Mononuclear cell (primary cell): Measurements from ENCODE around the gene ZNF611. TPM values are rescaled to one million over a fixed set of nuclear protein-coding genes. Genes with fewer than 3 reads are reported as not detected.

ENCODE experiments used
- H3K27me3 ChIP-seq: 2 replicates; pipeline ENCODE4 v1.6.0; 2011; ENCODE audit warnings: low read length, control low read depth; ENCODE audit not compliant: insufficient read depth
- H3K4me1 ChIP-seq: 2 replicates; pipeline ENCODE4 v1.5.1; 2011; ENCODE audit warnings: mild to moderate bottlenecking, low read length, control low read depth; ENCODE audit not compliant: insufficient read depth
- H3K4me3 ChIP-seq: 2 replicates; pipeline ENCODE4 v1.5.1; 2011; ENCODE audit warnings: mild to moderate bottlenecking, low read length, moderate library complexity
- H3K9me3 ChIP-seq: 2 replicates; pipeline ENCODE4 v1.5.1; 2011; ENCODE audit warnings: low read depth, mild to moderate bottlenecking, control low read depth, low read length
- total RNA-seq: library from RNA; depleted of rRNA; stranded (reverse); fragments of >200 nt; gene quantifications from one replicate; pipeline ENCODE4 v1.2.3, GENCODE V29; 2012

ZNF611 gene
- total RNA-seq, 1 donor: 16.7 TPM

DNA sequence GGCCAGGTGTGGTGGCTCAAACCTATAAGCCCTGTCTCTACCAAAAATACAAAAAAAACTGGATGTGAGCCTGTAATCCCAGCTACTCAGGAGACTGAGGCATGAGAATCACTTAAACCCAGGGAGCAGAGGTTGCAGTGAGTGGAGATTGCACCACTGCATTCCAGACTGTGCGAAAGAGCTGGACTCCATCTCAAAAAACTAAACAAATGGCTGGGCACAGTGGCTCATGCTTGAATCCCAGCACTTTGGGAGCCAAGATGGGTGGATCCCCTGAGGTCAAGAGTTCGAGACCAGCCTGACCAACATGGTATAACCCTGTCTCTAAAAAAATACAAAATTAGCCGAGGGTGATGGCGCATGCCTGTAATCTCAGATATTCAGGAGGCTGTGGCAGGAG, 61.8 kb downstream of the ZNF611 start:
- Histone ChIP-seq H3K4me1 (no peaks in the 10 kb centered on the region), H3K27me3 (no peaks in the 10 kb centered on the region), H3K4me3 (no peak overlapping the region), H3K9me3 (no peaks in the 10 kb centered on the region)

DNA sequence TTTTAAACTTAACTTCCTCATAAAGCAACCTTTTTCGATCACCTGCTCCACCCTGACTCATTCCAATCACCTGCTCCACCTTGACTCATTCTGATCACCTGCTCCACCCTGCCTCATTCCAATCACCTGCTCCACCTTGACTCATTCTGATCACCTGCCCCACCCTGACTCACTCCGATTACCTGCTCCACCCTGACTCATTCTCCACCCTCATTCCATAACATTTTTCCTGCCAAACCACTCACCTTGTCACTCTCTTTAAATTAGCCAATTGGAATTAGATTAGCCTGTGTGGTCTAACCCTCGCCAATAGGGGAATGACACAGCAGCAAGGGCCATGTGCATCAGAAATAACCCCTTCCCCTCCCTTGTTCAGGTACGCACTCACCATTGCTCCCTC, 64.8 kb downstream of the ZNF611 start:
- no peak overlapping the region for H3K4me3 ChIP-seq
- no peaks in the 10 kb centered on the region for H3K27me3 ChIP-seq
- H3K4me1 ChIP-seq: no peaks in the 10 kb centered on the region
- no peaks in the 10 kb centered on the region for H3K9me3 ChIP-seq

DNA sequence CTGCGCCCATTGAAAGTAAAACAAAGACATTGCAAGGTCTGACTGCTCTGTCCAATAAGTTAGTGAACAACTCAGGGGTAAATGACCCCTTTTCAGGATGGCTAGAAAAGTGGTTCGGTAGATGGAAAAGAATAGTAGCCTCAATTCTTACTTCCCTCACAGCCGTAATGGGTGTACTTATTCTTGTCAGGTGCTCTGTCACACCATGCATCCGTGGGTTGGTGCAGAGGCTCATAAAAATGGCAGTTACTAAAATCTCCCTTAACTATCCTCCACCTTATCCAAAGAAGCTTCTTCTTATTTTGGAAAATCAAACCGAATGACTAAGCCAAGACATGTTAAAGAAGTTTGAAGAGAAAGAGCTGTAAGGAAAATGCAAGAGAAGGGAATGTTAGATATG, 65.3 kb downstream of the ZNF611 start:
- Histone ChIP-seq H3K27me3 (no peaks in the 10 kb centered on the region), H3K4me3 (no peak overlapping the region), H3K9me3 (no peaks in the 10 kb centered on the region), H3K4me1 (no peaks in the 10 kb centered on the region)

DNA sequence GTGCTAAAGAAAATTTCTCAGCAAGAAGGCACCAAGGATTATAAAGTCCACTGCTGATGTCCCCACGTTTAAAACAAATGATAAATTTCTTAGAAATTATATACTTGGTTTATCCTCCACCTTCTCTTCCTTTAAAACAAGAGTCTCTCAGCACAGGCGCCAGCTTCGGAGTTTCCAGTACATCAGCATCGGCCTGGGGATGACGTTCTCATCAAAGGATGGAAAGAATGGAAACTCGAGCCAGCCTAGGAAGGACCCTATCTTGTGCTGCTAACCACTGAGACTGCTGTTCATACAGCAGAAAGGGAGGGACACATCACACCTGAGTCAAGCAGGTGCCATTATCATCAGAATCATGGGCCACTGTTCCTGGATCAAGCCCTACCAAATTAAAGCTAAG, 66.9 kb downstream of the ZNF611 start:
- Histone ChIP-seq H3K4me1 (no peaks in the 10 kb centered on the region), H3K27me3 (no peaks in the 10 kb centered on the region), H3K4me3 (no peak overlapping the region), H3K9me3 (no peaks in the 10 kb centered on the region)

DNA sequence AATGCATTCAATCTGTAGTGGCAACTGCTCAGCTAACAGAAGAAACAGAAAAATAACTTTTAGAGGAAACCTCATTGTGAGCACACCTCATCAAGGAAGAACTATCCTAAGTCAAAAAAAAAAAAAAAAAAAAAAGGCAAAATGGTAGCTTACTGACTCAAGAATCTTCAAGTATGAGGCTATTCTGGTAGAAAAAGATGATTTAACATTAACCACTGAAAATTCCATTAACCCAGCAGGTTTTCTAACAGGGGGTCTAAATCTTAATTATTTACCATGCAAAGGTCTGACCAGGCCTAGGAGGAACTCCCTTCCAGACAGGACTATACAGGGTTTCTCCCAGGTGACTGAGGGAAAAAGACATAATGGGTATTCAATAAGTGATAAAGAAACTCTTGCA, 68.3 kb downstream of the ZNF611 start:
- Histone ChIP-seq H3K27me3 (no peaks in the 10 kb centered on the region), H3K4me3 (no peak overlapping the region)

DNA sequence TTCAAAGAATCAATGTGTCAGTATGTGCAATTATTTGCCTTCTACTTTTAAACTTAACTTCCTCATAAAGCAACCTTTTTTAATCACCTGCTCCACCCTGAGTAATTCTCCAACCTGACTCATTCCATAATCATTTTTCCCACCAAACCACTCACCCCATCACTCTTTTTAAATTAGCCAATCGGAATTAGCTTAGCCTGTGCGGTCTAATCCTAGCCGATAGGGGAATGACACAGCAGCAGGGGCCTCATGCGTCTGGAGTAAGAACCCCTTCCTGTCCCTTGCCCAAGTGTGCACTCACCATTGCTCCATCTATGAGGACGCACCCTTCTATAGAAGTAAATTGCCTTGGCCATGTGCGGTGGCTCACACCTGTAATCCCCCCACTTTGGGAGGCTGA, 69.3 kb downstream of the ZNF611 start:
- H3K9me3 ChIP-seq: no peaks in the 10 kb centered on the region
- H3K4me3 ChIP-seq: no peak overlapping the region
- H3K27me3 ChIP-seq: no peaks in the 10 kb centered on the region
- H3K4me1 ChIP-seq: no peaks in the 10 kb centered on the region

More for the DNA sequence above, 68.3 kb downstream of the ZNF611 start:
- Histone ChIP-seq H3K9me3 (no peaks in the 10 kb centered on the region), H3K4me1 (no peaks in the 10 kb centered on the region)

DNA sequence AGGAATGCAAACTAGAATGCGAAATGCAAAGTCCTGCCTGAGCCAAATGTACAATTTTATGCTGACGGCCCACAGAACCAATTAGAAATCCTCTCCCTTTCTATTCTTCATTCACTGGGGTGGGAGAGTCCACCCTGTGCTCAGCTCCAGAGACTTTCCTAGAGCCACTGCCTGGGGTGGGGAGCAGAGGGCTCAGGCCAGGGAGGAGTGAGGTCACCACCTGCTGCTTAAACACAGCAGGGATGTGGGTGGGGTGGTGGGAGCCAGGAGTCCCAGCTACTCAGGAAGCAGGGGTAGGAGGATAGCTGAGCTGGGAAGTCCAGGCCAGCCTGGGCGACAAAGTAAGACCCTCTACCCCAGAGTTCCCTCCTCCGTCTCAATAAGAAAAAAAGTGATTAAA, 69.8 kb downstream of the ZNF611 start:
- Histone ChIP-seq H3K4me3 (no peak overlapping the region), H3K27me3 (no peaks in the 10 kb centered on the region), H3K4me1 (no peaks in the 10 kb centered on the region), H3K9me3 (no peaks in the 10 kb centered on the region)

DNA sequence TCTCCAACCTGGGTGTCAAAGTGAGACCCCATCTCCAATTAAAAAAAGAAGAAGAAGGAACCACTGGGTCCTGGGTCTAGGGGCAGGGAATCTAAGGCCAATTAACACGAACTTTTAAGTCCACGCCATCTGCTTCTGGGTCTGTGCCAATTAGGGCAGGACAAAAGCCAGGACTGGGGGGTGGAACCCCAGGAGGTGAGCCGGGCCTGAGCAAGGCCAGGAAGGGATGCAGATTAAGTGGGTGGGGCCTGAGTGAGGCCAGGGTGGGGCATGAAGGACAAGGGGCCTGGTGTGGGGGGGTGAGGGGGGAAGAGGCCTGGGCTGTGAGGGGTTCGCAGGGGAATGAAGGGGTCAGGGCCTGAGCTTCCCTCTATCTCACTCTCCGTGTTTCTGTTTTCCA, 70.4 kb downstream of the ZNF611 start:
- no peaks in the 10 kb centered on the region for H3K4me1 ChIP-seq
- no peaks in the 10 kb centered on the region for H3K9me3 ChIP-seq
- no peaks in the 10 kb centered on the region for H3K27me3 ChIP-seq
- H3K4me3 ChIP-seq: no peak overlapping the region

DNA sequence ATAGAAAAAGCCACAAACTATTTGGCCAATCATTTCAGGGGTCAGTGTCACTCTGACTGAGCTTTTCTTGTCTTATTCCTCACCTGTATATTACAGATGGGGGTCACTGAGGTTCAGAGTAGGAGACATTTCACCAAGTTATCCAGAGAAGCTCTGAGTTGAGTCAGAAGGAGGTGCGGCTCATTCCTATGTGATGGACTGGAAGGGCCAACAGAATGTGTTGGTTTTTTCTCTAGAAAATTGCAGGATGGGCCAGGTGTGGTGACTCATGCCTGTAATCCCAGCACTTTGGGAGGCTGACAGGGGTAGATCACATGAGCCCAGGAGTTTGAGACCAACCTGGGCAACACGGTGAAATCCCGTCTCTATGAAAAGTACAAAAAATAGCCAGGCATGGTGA, 72.2 kb downstream of the ZNF611 start:
- H3K4me1 ChIP-seq: no peaks in the 10 kb centered on the region
- H3K9me3 ChIP-seq: no peaks in the 10 kb centered on the region
- no peak overlapping the region for H3K4me3 ChIP-seq
- H3K27me3 ChIP-seq: no peaks in the 10 kb centered on the region

DNA sequence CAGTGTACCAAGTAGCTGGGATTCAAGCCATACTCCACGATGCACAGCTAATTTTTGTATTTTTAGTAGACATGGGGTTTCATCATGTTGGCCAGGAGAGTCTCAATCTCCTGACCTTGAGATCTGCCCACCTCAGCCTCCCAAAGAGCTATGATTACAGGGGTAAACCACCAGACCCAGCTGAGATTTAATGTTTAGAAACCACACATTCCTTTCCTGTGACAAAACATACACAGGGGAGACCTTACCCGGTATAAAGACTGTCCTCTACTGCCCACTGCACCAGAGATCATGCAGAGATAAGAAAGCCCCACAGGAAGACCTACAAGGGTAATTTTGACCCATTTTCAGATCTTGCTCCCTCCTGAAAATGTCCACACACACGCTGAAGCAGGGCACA, 73.9 kb downstream of the ZNF611 start:
- Histone ChIP-seq H3K4me3 (no peak overlapping the region), H3K9me3 (no peaks in the 10 kb centered on the region), H3K27me3 (no peaks in the 10 kb centered on the region), H3K4me1 (no peaks in the 10 kb centered on the region)

DNA sequence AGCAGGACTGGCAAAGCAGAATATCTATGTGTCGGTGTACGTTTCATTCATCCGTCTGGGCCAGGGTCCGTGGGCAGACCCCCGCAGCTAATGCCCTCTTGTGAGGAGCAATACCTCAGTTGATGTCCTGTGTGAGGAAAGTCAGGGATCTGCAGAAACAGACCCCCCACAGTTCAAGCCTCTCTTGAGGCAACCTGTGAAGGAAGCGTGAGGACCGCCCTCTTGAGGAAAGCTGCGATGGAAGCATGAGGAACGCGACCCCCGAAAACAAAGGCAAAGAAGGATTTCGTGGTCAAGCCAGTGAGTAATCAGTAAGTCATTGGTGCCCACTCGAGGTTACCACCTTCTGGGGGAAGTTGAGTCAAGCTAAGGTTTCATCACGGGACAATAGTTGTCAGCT, 75.8 kb downstream of the ZNF611 start:
- Histone ChIP-seq H3K4me3 (no peak overlapping the region), H3K27me3 (no peaks in the 10 kb centered on the region), H3K4me1 (no peaks in the 10 kb centered on the region), H3K9me3 (peaks cover 8% of the 10 kb centered on the region)

DNA sequence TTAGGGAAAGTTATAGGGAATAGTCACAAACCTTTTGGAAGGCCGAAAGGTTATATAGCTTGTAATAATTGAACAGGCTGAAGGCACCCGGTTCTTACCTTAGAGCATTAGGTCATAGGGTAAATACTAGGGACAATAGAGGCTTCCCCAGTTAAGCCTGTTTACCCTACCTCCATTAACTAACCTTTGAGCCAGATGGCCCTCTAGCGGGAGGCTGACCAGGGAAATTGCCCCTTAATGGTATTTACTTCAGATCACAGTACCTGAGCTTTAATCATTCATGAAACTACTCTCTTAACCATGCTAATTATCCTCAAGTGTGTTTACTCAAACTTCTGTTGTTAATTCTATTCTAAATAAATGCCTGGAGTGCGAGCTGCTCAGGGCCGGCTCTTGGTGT, 76.2 kb downstream of the ZNF611 start:
- Histone ChIP-seq H3K9me3 (peaks cover 10% of the 10 kb centered on the region), H3K4me3 (no peak overlapping the region), H3K27me3 (no peaks in the 10 kb centered on the region), H3K4me1 (no peaks in the 10 kb centered on the region)

DNA sequence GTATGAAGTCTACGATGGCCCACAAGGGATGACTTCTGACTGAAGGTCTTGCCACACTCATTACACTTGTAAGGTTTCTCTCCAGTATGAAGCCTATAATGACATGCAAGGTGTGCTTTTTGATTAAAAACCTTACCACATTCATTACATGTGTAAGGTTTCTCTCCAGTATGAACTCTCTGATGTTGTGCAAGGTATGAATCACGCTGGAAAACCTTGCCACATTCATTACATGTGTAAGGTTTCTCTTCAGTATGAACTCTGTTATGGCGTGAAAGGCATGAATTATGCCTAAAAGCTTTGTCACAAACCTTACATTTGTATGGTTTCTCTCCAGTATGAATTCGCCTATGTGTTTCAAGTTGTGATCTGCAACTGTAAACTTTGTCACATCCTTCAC, 81.7 kb downstream of the ZNF611 start:
- H3K4me3 ChIP-seq: no peak overlapping the region
- H3K4me1 ChIP-seq: no peaks in the 10 kb centered on the region
- H3K9me3 ChIP-seq: peaks cover 39% of the 10 kb centered on the region
- no peaks in the 10 kb centered on the region for H3K27me3 ChIP-seq

Other genes starting within 250 kb of the ZNF611 start
- gene ZNF808, start 207.4 kb downstream of the ZNF611 start, total RNA-seq: 28.4 TPM
- 9.3 TPM for gene ZNF701, start 164.8 kb downstream of the ZNF611 start, total RNA-seq
- 39.4 TPM for gene ZNF83, start 96.7 kb downstream of the ZNF611 start, total RNA-seq
- 6.9 TPM for gene ZNF600, start 51.7 kb upstream of the ZNF611 start, total RNA-seq
- gene ZNF28, start 86.6 kb upstream of the ZNF611 start, total RNA-seq: 3.3 TPM
- gene ZNF468, start 122.6 kb upstream of the ZNF611 start, total RNA-seq: 19.6 TPM
- not detected for gene ZNF320, start 162.6 kb upstream of the ZNF611 start, total RNA-seq
- gene ZNF888, start 188.4 kb upstream of the ZNF611 start, total RNA-seq: 3.8 TPM
- 11.0 TPM for gene ZNF816, start 227.8 kb upstream of the ZNF611 start, total RNA-seq